GM19397 (cell line): ENCODE measurements around the gene LTBP1.
"Not testable (repeated sequence)": the region's sequence is repeated elsewhere in the genome, so short reads cannot be mapped to it uniquely, and the experiment has no call there.

Source experiments
- ATAC-seq: cut with Tn5 transposase; IDR thresholded peaks from one replicate; pipeline ENCODE4 v1.9.1; 2021; ENCODE audit warnings: mild to moderate bottlenecking, moderate library complexity; ENCODE audit not compliant: unreplicated experiment

The LTBP1 gene

DNA sequence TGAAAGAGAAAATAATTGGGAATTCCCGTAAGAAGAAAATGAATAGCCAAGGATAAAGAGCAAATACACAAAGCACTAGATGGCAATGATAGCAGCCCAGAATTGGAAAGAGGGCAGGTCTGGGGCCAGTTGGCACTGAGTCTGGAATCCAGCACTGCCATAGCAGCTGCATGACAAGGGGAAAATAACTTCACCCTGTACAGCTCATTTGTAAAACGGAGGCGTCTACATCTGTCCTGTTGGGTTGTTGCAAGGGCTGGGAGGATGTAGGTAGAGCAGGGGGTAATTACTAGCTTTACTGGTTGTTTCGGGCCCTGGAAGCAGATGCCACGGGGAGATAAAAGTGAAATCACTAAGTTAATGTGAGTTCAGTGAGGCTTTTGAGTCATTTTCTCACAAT lies 419.7 kb downstream of the LTBP1 start:
- no peak for ATAC-seq

DNA sequence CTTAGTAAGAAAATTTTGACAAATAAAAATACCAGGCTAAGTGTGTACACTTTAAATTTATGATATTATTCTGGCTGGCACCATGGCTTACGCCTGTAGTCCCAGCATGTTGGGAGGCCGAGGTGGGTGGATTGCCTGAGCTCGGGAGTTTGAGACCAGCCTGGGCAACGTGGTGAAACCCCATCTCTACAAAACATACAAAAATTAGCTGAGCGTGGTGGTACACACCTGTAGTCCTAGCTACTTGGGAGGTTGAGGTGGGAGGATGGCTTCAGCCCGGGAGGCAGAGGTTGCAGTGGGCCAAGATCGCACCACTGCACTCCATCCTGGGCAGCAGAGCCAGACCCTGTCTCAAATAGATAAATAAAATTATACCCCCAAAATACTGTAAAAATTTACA lies 421.8 kb downstream of the LTBP1 start:
- ATAC-seq: not testable (repeated sequence)

DNA sequence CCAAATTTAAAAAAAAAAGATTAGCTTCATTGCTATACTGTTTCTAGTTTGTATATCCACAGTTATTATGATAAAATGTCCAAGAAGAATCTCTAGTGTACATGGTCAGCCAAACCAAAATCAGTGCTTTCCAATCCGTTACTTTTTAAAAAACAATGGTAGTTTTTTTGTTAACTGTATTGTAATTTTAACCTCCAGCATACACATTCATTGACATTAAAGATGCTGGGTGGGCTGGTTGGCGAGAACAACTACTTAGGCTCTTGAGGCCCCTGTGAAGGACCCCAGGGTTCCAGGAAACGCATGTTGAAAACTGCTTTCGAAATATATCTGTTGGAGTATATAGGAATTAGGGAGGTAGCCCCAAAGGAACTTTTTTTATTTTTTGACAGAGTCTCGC lies 422.4 kb downstream of the LTBP1 start:
- ATAC-seq: no peak

DNA sequence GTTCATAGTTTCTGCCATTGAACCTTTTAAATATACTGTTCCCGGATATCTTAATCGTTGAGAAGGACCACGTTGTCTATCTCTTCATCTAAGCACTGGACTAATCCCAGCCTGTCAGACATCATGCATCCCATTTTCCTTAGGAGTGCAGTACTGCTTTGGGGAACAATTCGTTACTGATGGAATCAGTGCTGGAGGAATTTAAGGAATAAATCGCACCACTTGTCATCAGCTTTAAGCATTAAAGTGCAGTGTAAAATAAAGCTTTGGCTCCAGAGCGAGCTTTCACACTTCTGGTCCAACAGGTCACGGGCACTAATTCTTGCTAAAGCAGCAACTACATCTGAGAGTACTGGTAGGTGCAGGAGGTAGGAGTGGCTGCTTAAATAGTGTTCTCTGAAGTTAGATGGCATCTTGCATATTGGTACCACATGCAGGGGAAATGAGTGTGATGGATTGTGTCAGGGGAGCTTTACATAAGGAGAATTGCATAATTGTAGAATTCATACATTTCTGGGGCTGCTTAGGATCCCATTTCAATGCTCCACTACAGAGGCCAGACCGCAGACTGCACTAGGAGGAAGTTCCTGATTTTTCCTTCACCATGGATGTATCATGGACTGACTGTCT lies 424.0 kb downstream of the LTBP1 start:
- ATAC-seq: no peak

DNA sequence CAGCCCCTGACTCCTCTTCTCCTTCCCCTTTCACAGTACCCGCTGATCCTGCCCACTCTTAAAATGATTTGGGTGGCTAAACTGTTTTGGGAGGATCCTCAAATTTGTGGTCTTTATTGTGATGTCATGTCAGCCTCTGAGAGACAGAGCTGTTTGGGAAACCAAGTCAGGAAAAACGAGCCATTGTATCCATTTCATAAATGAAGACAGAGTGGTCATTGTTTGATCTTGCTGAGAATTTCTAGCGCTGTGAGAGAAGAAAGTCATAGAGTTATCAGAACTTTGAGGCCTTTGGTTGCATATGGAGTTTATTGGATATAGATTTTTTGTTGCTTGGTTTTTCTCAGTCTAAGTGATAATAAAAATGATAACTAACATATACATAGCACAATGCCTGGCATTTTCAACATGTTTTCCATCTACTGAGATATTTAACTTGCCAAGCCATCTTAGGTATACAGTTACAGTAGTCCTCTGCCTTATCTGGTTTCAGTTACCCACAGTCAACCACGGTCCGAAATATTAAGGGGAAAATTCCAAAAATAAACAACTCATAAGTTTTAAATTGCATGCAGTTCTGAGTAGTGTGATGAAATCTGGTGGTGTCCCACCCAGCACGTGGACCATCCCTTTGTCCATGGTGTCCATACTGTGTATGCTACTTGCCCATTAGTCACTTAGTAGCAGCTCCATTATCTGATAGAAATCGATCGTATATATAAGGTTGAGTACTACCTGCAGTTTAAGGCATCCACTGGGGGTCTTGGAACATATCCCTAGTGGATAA lies 424.7 kb downstream of the LTBP1 start:
- no peak for ATAC-seq

DNA sequence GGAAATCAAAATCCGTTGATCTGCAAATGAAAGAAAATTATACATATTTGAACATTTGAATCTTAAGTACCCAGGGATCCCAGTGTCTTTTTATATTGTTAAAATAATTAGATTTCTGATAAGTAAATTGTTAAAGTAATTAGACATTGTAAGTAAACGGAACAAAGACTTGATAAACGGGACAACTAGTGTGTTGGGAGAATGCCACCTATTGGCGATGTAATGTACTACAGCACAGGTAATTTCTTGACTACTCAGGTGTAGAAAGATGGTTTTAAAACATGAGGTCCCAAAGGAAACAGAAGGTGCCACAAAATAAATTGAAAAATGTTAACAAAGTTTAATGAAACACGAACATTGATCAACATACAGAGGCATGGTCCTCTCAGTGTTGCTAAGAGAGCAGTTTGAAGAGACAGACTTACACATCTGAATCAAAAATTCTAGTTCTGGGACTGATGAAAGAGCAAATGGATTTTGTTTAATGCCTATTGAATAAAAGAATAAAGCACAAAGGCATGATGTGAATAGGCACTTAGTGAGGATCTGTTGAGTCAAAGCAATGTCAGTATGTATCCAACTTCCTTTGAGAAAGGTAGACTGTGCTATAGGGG lies 426.3 kb downstream of the LTBP1 start:
- no peak for ATAC-seq

DNA sequence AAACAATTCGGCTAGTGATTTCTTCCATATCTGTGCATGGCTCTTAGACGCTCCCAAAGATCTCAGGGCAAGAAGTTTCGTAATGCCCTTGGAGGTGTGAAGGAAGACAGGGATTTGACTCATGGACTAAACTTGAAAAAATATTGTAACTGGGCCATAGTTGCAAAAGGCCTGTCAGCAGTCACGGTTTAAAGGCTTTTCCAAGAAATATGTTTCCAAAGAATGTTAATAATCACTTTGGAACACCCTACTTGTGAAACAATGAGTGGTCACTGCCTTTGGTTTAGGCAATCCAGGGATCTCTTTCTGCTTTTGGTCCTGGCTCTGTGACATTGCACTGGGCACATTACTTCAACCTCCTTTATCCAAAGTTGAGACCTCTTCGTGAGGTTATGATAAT lies 427.2 kb downstream of the LTBP1 start:
- no peak for ATAC-seq

DNA sequence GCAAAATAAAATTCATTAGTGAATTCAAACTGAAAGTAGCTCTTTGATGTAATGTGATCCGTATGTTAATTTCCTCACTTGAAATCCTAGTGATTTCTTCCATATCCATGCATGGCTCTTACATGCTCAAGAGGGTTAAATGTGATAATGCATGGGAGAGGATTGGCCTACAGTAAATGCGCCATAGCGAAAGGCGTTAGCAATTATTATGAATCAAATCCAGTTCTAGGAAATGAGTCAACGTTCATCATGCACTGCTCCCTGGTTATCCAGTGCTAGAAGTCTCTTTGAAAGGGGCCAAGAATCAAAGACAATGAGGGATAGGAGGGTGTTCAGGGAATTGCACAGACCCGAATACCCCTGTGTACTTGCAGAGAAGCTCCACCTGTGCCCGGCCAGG lies 428.3 kb downstream of the LTBP1 start:
- no peak for ATAC-seq

DNA sequence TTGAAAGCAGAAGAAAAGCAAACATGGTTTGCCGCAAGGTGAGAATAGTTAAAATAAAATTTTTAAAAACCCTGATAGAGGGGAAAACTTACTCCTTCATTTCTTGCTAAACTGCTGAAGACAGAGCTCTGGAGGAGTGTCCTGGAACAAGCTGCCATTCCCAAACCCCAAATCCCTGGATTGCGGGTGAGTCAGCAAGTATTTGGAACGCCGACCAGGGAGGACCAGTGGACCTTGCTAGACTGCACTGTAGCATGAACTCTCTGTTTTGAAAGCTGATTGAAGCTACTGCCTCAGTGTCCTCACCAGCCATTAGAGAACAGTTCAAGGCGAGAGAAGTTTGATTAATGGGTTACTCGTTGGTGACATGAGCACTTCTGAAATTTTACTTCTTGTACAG lies 430.3 kb downstream of the LTBP1 start:
- no peak for ATAC-seq

DNA sequence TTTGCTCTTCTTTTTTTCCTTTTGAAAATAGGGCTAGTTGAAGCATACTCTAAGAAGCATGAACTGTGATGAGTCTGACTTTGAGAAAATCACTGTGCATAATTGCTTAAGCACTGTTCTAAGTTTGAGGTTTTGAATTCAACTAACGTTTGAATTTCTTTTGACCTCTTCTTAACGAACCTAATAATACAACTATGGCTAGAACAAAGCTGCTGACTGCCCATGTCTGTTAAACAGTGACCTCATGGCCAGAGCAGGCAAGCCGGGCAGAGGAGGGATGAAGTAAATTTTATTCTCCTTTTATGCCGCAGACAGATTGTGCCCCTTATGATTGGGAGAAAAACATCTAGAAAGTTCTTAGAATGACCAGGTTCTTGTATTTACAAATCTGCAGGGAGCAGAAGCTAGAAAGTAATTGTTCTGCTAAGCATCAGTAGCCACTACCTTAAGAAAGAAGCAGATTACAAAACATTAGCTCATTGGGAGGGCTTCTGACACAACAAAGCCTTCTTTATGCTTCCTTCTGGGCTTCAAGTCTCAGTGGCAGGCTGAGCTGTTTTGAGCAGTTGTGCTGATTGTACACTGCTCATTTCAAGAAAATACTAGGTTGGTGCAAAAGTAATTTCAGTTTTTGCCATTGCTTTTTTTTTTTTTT lies 431.9 kb downstream of the LTBP1 start:
- no peak for ATAC-seq

DNA sequence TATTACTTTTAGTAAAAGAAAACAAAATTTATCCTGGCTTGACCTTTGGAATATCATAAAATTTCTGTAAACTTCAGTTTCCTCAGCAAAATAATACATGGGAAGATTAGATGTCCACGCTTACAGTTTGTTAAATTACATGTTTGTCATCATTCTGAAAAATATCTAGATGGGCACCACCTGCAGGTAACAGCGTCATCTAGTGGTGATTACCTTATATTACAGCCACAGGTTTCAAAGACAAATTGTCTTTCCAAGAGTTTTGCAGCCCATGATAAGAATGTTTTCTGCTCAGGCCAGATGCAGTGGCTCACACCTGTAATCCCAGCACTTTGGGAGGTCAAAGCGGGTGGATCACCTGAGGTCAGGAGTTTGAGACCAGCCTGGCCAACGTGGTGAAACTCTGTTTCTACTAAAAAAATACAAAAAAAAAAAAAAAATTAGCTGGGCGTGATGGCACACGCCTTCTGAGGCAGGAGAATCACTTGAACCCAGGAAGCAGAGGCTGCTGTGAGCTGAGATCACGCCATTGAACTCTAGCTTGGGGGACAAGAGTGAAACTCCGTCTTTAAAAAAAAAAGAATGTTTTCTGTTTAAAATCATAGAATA lies 433.4 kb downstream of the LTBP1 start:
- no peak for ATAC-seq

DNA sequence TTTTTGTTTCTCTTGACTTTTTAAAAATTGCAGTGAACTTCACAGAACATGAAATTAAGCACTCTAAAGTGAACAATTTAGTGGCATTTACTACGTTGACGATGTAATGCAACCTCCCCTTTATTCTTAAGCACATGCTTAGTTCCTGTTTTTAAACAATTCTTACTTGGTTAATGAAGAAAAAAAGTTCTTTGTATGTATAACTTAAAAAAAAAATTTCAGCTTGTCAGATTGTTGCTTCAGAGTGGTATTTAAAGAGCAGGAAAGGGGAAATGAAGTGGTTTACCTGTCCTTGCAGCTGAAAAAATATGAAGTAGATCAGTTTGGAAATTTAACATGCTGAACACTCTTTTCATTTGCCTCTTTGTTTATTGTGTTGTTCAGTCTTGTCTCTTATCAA lies 434.0 kb downstream of the LTBP1 start:
- no peak for ATAC-seq

DNA sequence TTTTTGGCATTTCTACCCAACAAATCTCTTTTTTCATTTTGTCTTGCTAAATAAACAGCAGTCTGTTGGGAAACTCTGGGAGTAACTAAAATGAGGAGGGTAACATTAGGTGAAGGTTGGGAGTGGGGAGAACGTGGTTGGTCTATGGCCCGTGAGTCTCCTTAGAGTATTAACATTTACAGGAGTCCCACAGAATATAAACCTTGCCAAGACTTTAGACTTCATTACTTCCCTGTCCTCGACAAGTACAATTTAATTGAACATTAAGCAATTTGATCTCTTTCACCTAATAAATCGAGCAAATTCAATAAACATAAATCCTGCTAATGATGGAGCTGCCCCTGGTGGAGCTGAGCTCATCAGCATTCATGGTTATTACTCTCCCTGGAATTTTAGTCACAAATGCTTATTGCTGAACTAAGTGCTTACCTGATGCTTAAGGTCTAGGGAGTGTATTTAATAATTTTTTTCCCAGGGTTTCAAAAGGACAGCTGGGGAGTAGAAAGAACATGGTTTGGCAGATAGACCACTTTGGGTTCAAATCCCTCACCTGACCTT lies 434.6 kb downstream of the LTBP1 start:
- no peak for ATAC-seq

DNA sequence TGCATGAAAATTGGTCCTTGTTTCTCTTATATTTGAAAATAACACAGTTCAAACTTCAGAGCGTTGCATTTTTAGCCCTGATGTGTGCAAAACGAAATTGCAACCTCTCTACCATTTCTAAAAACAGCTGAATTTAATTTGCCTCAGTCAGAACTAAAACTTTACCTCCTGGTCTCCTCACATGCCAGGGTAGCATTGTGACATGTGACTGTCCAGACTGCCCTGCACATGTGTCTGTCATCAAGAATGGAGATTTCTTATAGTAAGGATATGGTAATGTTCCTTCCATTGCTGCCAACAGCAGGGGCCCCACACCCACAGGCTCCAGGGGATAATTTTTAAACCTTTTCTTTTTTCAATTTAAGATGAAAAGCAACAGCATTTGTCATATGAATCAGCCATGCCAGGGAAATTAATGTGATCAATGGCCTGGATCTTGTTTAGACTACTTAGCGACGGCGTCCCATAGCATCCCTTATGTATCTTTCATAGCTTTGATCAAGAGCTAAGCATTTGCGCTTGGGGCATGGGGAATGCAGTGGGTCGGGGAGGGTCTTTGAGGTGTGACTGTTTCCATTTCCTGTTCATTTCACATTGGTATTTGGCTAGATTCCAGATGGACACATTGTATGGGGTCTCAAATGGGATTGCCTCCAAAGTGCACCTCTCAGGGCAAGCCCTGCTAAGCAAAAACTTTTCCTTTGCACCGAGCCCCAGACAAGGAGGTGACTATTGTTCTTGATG lies 437.3 kb downstream of the LTBP1 start:
- ATAC-seq: no peak

DNA sequence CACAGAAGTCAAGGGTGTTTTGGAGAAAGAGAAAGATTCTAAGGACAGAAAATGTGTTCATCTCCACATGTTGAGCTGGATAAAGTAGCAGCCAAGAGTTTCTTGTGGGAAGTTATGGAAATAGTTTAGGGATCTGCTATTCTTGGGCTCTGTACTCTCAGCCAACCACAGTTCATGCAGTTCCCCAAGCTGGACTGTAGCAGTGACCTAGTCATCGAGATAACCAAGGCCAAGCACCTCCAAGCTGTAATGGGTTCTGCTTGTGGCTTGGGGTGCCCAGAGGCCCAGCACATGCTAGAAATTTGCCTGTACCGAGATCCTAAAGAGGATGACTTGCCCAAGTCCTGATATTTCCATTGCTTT lies 437.8 kb downstream of the LTBP1 start:
- no peak for ATAC-seq

DNA sequence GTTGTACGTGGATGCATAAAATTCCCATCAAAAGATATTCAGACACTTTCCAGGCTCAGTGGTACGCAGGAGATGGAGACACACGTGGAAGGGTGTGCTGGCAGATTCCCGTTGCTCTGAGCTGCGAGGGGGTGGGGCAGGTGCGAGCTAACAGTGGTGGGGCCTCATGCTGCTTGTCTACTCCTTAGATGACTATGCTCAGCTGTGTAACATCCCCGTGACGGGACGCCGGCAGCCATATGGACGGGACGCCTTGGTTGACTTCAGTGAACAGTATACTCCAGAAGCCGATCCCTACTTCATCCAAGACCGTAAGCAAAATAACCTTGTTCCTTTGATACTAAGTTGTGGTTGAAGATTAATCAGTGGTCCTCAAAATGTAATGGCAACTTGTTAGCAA lies 442.2 kb downstream of the LTBP1 start:
- ATAC-seq: no peak

DNA sequence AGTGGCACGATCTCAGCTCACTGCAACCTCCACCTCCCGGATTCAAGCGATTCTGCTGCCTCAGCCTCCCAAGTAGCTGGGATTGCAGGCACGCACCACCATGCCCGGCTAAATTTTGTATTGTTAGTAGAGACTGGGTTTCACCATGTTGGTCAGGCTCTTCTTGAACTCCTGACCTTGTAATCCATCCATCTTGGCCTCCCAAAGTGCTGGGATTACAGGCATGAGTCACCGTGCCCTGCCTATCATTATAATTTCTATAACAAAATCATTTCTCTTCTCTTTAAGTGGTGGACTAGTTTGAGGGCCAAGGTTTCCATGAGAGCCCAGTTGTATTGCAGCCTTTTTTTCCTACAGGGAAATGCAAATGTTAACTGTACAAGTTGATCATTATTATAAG lies 442.9 kb downstream of the LTBP1 start:
- ATAC-seq: not testable (repeated sequence)

DNA sequence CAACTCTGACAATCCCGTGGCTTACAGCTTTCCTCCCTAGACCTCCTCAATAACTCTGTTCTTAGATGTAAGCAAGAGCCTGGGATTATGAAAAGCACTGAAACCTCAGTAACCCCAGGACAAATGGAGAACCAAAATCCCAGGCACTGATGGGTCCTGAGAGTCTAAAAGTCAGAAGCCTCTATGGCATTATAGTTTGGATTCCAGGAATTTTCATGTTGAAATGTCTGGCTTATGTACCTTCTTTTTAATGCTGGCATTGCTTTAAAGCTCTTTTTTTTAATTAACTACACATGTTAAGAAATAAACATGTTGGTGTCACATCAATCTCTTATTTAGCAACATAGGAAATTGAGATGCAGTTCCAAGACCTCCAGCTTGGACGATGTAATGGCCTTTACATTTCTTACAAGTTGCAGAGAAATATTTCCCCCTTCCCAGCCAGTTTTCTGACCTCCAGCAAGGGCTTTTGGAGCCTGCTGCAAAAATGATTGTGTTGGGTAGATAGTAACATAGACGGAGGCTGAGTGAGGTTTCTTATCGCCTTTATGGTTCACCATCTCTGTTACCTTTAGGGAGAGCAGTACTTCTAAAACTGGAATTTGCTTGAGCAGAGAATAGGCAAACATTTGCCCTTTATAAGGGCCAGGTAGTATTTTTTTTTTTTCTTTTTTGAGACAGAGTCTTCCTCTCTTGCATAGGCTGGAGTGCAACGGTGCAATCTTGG lies 444.9 kb downstream of the LTBP1 start:
- ATAC-seq: no peak

DNA sequence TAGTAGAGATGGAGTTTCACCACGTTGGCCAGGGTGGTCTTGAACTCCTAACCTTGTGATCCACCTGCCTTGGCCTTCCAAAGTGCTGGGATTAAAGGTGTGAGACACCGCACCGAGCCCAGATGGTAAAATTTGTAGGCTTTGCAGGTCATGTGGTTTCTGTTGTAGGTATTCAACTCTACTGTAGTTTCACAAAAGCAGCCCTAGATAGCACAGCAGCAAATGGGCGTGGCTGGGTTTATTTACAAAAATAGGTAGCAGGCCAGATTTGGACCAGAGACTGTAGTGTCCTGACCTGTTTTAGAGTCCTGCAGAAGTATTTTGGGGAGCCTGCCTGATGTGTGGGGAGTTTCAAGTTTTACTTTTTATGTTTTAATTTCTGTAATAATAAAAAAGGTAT lies 445.6 kb downstream of the LTBP1 start:
- ATAC-seq: no peak

DNA sequence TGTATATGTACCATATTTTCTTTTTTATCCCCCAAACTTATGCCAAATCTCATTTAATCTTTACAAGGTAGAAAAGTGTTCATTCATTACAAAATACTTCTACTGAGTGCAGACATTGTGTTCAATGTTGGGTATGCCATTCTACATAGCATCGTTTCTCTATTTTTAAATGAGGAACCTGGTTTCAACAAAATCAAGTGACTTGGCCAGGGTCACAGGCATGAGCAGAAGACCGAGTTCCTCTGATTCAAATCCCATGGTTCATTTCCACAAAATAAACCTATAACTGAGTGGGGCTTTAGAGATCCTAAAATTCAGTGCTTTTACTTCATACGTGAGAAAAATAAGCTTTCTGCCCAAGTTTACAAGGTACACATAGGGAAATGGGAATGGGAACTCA lies 448.3 kb downstream of the LTBP1 start:
- no peak for ATAC-seq
